ENCODE results near the gene AK4.

- TF ChIP-seq CTCF (IDR thresholded peaks at IDR 0.05) (peak; percentile 66), ZFX (IDR thresholded peaks at IDR 0.05; ENCODE audit: borderline replicate concordance) (no peak)
Measured at GRCh38 chr1:65209005-65209885, 61.2 kb downstream of the AK4 start.

Data from 22Rv1 (cell line).